Hematopoietic multipotent progenitor cell treated with erythropoietin and hydrocortisone succinate and interleukin-3 and kit ligand, for 8 days (in vitro differentiated cells): ENCODE results near the gene APBB1.
"Not testable (repeated sequence)": the region's sequence is repeated elsewhere in the genome, so short reads cannot be mapped to it uniquely, and the experiment has no call there.

Experiments used
- DNase-seq: peaks from one replicate; pipeline ENCODE4 v3.0.0-alpha.2; 2015

Gene APBB1

GRCh38 chr11:6415797-6416196, 3.1 kb downstream of the APBB1 start:
- DNase-seq, result no peak

- no peak for DNase-seq
Observed at GRCh38 chr11:6414874-6415328, 4.0 kb downstream of the APBB1 start.

- no peak for DNase-seq
Observed at GRCh38 chr11:6413791-6414201, 5.1 kb downstream of the APBB1 start.

GRCh38 chr11:6411594-6412031, 7.3 kb downstream of the APBB1 start:
- DNase-seq, result no peak

GRCh38 chr11:6410695-6411430, 8.0 kb downstream of the APBB1 start:
- DNase-seq, result no peak

GRCh38 chr11:6406370-6406769, 12.5 kb downstream of the APBB1 start:
- no peak for DNase-seq

GRCh38 chr11:6405846-6406245, 13.0 kb downstream of the APBB1 start:
- no peak for DNase-seq

GRCh38 chr11:6405052-6405667, 13.7 kb downstream of the APBB1 start:
- no peak for DNase-seq

GRCh38 chr11:6404342-6405051, 14.4 kb downstream of the APBB1 start:
- no peak for DNase-seq

GRCh38 chr11:6403539-6403938, 15.4 kb downstream of the APBB1 start:
- no peak for DNase-seq

- DNase-seq, result peak; percentile 40
Observed at GRCh38 chr11:6402561-6402981, 16.3 kb downstream of the APBB1 start.

GRCh38 chr11:6402061-6402470, 16.8 kb downstream of the APBB1 start:
- DNase-seq, result no peak

- DNase-seq, result no peak
Observed at GRCh38 chr11:6401464-6401863, 17.4 kb downstream of the APBB1 start.

GRCh38 chr11:6400431-6401345, 18.2 kb downstream of the APBB1 start:
- DNase-seq, result no peak

GRCh38 chr11:6397636-6398035, 21.3 kb downstream of the APBB1 start:
- no peak for DNase-seq

GRCh38 chr11:6397156-6397555, 21.7 kb downstream of the APBB1 start:
- DNase-seq, result no peak

- no peak for DNase-seq
Observed at GRCh38 chr11:6395470-6396060, 23.3 kb downstream of the APBB1 start.

GRCh38 chr11:6393989-6394670, 24.8 kb downstream of the APBB1 start:
- DNase-seq, result no peak

- DNase-seq, result not testable (repeated sequence)
Observed at GRCh38 chr11:6392251-6392650, 26.6 kb downstream of the APBB1 start.

GRCh38 chr11:6391537-6392134, 27.3 kb downstream of the APBB1 start:
- DNase-seq, result no peak
